ENCODE measurements around the gene CEACAM7. TPM values are rescaled to one million over a fixed set of nuclear protein-coding genes. Genes with fewer than 3 reads are reported as not detected.

Gene CEACAM7
- total and polyA plus RNA-seq, 12 donors, result not detected

- H3K36me3 ChIP-seq, result no peaks in the 10 kb centered on the region
- no peak for ATAC-seq
- no peak overlapping the region for H3K4me3 ChIP-seq
- H3K27me3 ChIP-seq, result peaks cover 0 to 44% (median 37%) of the 10 kb centered on the region in 7 donors
- peaks cover 0 to 26% (median 10%) of the 10 kb centered on the region in 11 donors for H3K9me3 ChIP-seq
- no peak for DNase-seq
- no peak overlapping the region for H3K27ac ChIP-seq
- 48 to 54% methylated on average over 7 of the region's 7 CpGs for WGBS, 2 donors
- TF ChIP-seq CTCF (IDR thresholded peaks at IDR 0.05), result no peak
- H3K4me1 ChIP-seq, result no peaks in the 10 kb centered on the region
- intact Hi-C loops (cut with DNase I), result no loop called here
These were observed 8.5 kb upstream of the CEACAM7 start for GRCh38 chr19:41696402-41697197.

GRCh38 chr19:41695745-41696144 lies 7.7 kb upstream of the CEACAM7 start:
- Histone ChIP-seq H3K4me3 (no peak overlapping the region), H3K9me3 (peaks cover 0 to 32% (median 10%) of the 10 kb centered on the region in 11 donors), H3K27ac (no peak overlapping the region), H3K27me3 (peaks cover 0 to 46% (median 32%) of the 10 kb centered on the region in 7 donors), H3K4me1 (no peaks in the 10 kb centered on the region), H3K36me3 (no peaks in the 10 kb centered on the region)
- no peak for TF ChIP-seq CTCF (IDR thresholded peaks at IDR 0.05)
- DNase-seq (no peak), ATAC-seq (no peak)
- intact Hi-C loops (cut with DNase I), result no loop called here
- 58% methylated on average over 2 of the region's 2 CpGs for WGBS, 2 donors

DNA sequence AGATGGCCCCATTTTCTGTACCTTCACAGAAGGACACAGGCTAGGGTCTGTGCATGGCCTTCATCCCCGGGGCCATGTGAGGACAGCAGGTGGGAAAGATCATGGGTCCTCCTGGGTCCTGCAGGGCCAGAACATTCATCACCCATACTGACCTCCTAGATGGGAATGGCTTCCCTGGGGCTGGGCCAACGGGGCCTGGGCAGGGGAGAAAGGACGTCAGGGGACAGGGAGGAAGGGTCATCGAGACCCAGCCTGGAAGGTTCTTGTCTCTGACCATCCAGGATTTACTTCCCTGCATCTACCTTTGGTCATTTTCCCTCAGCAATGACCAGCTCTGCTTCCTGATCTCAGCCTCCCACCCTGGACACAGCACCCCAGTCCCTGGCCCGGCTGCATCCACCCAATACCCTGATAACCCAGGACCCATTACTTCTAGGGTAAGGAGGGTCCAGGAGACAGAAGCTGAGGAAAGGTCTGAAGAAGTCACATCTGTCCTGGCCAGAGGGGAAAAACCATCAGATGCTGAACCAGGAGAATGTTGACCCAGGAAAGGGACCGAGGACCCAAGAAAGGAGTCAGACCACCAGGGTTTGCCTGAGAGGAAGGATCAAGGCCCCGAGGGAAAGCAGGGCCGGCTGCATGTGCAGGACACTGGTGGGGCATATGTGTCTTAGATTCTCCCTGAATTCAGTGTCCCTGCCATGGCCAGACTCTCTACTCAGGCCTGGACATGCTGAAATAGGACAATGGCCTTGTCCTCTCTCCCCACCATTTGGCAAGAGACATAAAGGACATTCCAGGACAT lies 7.0 kb upstream of the CEACAM7 start:
- ATAC-seq, result no peak
- no peak overlapping the region for H3K27ac ChIP-seq
- intact Hi-C loops (cut with DNase I), result no loop called here
- no peaks in the 10 kb centered on the region for H3K4me1 ChIP-seq
- H3K36me3 ChIP-seq, result no peaks in the 10 kb centered on the region
- H3K27me3 ChIP-seq, result peaks cover 0 to 53% (median 34%) of the 10 kb centered on the region in 7 donors
- no peak for DNase-seq
- H3K9me3 ChIP-seq, result peaks cover 0 to 32% (median 10%) of the 10 kb centered on the region in 11 donors
- no peak for TF ChIP-seq CTCF (IDR thresholded peaks at IDR 0.05)
- H3K4me3 ChIP-seq, result no peak overlapping the region
- 55 to 58% methylated on average over 8 of the region's 8 CpGs for WGBS, 2 donors

DNA sequence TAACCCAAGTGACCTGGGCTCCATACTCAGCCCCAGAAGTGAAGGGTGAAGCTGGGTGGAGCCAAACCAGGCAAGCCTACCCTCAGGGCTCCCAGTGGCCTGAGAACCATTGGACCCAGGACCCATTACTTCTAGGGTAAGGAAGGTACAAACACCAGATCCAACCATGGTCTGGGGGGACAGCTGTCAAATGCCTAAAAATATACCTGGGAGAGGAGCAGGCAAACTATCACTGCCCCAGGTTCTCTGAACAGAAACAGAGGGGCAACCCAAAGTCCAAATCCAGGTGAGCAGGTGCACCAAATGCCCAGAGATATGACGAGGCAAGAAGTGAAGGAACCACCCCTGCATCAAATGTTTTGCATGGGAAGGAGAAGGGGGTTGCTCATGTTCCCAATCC lies 6.1 kb upstream of the CEACAM7 start:
- no peak for TF ChIP-seq CTCF (IDR thresholded peaks at IDR 0.05)
- intact Hi-C loops (cut with DNase I), result no loop called here
- Histone ChIP-seq H3K4me3 (no peak overlapping the region), H3K36me3 (no peaks in the 10 kb centered on the region), H3K27me3 (peaks cover 0 to 55% (median 33%) of the 10 kb centered on the region in 7 donors), H3K4me1 (no peaks in the 10 kb centered on the region), H3K27ac (no peak overlapping the region), H3K9me3 (peaks cover 0 to 32% (median 10%) of the 10 kb centered on the region in 11 donors)
- WGBS, 2 donors, result 42 to 47% methylated on average over 1 of the region's 1 CpG
- ATAC-seq, result no peak
- DNase-seq, result no peak

Measured in heart right ventricle (tissue), 16 donors.